Measurements from ENCODE around the gene ICAM3.
"Not testable (repeated sequence)": the region's sequence is repeated elsewhere in the genome, so short reads cannot be mapped to it uniquely, and the experiment has no call there.

Gene ICAM3

DNA sequence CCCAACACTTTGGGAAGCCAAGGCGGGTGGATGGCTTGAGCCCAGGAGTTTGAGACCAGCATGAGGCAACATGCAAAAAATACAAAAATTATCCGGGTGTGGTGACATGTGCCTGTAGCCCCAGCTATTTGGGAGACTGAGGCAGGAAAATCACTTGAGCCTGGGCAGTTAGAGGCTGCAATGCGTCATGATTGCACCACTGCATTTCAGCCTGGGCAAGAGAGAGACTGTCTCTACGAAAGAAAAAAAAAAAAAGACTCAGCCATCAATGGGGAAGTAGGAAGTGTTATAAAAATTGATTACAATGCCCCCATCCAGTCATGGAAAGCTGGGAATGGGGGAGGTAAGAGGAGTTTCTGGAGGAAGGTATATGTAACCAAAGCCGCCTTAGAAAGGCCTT, 35.5 kb upstream of the ICAM3 start:
- Histone ChIP-seq H3K27ac (no peak overlapping the region), H3K4me3 (no peak overlapping the region)
- DNase-seq (ENCODE audit: low spot score): no peak
- TF ChIP-seq, protein P1, sequence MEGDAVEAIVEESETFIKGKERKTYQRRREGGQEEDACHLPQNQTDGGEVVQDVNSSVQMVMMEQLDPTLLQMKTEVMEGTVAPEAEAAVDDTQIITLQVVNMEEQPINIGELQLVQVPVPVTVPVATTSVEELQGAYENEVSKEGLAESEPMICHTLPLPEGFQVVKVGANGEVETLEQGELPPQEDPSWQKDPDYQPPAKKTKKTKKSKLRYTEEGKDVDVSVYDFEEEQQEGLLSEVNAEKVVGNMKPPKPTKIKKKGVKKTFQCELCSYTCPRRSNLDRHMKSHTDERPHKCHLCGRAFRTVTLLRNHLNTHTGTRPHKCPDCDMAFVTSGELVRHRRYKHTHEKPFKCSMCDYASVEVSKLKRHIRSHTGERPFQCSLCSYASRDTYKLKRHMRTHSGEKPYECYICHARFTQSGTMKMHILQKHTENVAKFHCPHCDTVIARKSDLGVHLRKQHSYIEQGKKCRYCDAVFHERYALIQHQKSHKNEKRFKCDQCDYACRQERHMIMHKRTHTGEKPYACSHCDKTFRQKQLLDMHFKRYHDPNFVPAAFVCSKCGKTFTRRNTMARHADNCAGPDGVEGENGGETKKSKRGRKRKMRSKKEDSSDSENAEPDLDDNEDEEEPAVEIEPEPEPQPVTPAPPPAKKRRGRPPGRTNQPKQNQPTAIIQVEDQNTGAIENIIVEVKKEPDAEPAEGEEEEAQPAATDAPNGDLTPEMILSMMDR (IDR thresholded peaks at IDR 0.05): no peak

DNA sequence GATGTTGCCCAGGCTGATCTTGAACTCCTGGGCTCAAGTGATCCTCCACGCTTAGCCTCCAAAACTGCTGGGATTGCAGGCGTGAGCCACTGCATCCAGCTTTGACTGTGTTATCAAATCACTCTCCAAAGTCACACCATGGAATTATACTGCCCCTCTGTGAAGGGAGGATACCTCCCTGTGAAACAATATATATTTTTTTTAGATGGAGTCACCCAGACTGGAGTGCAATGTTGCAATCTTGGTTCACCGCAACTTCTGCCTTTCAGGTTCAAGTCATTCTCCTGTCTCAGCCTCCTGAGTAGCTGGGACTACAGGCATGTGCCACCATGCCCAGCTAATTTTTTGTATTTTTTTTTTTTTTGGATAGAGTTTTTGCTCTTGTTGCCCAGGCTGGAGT, 33.3 kb upstream of the ICAM3 start:
- no peak for DNase-seq (ENCODE audit: low spot score)

DNA sequence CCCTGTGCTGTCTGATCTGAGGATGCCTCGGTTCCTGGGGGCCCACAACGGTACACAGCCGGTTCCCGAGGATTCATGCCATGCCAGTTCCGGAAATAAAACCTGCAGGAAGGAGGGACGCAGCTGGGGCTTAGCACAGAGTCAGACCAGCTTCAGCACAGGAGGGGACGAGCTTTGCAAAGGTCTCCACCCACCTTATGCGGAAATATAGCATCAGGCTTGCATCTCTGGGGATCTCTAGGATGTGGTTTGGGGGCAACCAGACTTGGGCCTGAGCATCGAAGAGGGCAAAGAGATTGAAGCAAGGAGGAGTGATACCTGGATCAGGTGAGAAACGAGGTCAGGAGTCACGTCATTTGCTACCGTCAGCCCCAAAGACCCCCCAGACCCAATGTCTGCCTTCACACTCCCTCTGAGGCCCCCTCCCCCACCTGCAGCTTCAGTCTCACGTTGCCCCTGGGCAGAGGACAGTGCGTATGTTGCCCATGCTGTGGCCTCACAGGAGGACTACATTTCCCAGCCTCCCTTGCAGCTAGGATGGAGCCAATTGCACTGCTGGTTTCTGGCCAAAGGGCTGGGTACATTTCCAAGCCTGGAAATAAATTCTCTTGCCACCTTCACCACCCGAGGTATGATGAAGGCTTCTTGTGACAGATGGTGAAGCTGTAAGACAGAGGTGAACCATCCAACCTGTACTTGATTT, 28.8 kb upstream of the ICAM3 start:
- no peak overlapping the region for H3K4me3 ChIP-seq
- TF ChIP-seq, protein P1 (IDR thresholded peaks at IDR 0.05): no peak
- no peak overlapping the region for H3K27ac ChIP-seq
- DNase-seq (ENCODE audit: low spot score): no peak

More for the DNA sequence above, 33.3 kb upstream of the ICAM3 start:
- no peak overlapping the region for H3K27ac ChIP-seq
- no peak overlapping the region for H3K4me3 ChIP-seq
- TF ChIP-seq, protein P1 (IDR thresholded peaks at IDR 0.05): no peak

DNA sequence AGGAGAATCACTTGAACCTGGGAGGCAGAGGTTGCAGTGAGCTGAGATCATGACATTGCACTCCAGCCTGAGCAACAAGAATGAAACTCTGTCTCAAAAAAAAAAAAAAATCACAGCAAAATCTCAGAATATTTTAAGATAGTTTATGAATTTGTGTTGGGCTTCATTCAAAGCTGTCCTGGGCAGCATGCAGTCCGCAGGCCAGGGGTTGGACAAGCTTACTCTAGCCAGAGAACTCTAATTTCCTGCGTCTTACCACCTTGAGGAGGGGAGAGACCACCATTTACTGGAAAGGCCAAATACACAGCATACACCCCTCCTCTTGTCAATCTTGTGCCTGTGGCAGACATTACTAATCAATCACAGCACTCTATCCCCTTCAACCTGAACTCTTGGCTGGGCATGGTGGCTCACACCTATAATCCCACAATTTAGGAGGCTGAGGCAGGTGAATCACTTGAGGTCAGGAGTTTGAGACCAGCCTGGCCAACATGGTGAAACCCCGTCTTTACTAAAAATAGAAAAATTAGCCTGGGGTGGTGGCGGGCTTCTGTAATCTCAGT, 27.6 kb upstream of the ICAM3 start:
- not testable (repeated sequence) for H3K4me3 ChIP-seq; DNase-seq (ENCODE audit: low spot score); H3K27ac ChIP-seq

DNA sequence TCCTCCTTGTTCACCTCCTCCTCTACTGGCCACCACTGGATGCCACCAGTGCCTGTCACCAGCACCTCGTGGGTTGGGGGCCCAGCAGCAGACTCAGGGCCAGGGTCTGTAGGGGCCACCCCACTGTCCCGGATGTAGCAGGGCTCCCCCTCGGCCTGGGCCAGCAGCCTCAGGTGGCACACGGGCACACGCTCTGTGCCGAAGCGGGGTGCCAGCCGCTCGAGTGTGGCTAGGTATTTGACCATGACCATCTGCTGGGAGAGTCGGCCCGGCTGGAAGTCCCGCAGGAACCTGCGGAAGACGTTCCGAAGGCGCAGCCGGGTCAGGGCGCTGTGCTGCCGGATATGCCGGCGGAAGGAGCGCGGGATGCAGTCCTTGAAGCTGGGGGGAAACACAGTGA, 26.1 kb upstream of the ICAM3 start:
- Histone ChIP-seq H3K4me3 (no peak overlapping the region), H3K27ac (no peak overlapping the region)
- TF ChIP-seq, protein P1 (IDR thresholded peaks at IDR 0.05): no peak
- DNase-seq (ENCODE audit: low spot score): no peak

DNA sequence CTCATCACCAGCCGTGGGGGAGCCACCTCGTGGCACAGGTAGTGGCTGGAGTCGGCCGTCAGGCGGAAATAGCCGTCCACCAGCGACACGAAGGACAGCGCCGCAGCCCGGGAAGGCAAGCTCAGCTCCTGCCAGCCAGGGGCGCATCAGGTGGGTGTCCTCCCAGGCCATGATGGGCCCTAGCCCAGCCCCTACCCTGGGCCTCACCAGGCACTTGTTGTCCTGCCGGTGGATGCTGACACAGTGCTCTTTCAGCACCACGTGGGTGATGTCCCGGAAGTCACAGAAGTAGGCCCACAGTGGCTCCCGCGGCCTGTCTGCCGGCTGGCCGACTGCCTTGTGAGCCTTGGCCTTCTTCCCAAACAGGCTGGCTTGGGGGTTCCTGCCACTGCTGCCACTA, 25.2 kb upstream of the ICAM3 start:
- H3K27ac ChIP-seq: no peak overlapping the region
- TF ChIP-seq, protein P1 (IDR thresholded peaks at IDR 0.05): no peak
- no peak overlapping the region for H3K4me3 ChIP-seq
- DNase-seq (ENCODE audit: low spot score): no peak

DNA sequence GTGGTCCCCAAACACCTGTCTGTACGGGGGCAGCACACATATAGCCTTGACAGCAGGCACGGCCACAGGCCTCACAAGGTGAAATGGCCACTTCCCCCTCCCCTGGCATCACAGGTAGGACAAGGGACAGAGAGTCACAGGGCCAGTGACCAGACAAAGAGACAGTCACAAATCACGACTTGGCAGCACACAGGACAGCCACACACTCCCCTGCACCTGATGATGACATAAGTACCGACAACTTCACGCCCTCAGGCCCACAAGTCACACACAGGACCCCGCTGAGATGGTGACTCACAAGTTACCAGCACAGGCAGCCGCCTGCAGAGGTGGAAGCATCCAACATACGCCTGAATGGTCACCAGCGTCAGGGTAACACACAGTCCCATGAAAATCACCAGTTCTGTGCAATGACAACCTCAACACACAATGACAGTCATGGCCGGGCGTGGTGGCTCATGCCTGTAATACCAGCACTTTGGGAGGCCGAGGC, 24.4 kb upstream of the ICAM3 start:
- TF ChIP-seq, protein P1 (IDR thresholded peaks at IDR 0.05): no peak
- DNase-seq (ENCODE audit: low spot score): no peak
- no peak overlapping the region for H3K27ac ChIP-seq
- H3K4me3 ChIP-seq: no peak overlapping the region

All from coronary artery (tissue), 2 donors.